Body of pancreas (tissue), 4 donors: Measurements from ENCODE around the gene CD209. TPM values are rescaled to one million over a fixed set of nuclear protein-coding genes. Genes with fewer than 3 reads are reported as not detected.

Source experiments
- ATAC-seq: fragments of 150-250 bp; one replicate; pipeline ENCODE4 v1.9.1; 2016
- DNase-seq, 4 donors: peaks; one replicate each; pipeline ENCODE4 v3.0.0-alpha.2; 2019
- H3K27ac ChIP-seq, 4 donors: fragments of 200-600 bp; sonication (generic); 1 replicate in 3 of 4; 2 replicates in 1 of 4; pipeline versions ENCODE4 v1.5.1 to v1.6.1; 2016 to 2019; ENCODE audit warnings: mild to moderate bottlenecking in 1 of 4, mixed read lengths in 1 of 4, moderate library complexity in 1 of 4
- H3K27me3 ChIP-seq, 2 donors: fragments of 200-600 bp; sonication (generic); one replicate each; pipeline ENCODE4 v1.6.0; 2016; ENCODE audit warnings: mild to moderate bottlenecking in 1 of 2
- H3K36me3 ChIP-seq, 2 donors: fragments of 200-600 bp; sonication (generic); replicated peaks in 1 of 2; 2 replicates each; pipeline ENCODE4 v1.5.1; 2016; ENCODE audit warnings: low read depth in 2 of 2; ENCODE audit not compliant: insufficient read depth in 1 of 2
- H3K4me1 ChIP-seq: fragments of 200-600 bp; sonication (generic); one replicate; pipeline ENCODE4 v1.6.0; 2016
- H3K4me3 ChIP-seq, 2 donors: fragments of 200-600 bp; sonication (generic); 1 replicate in 1 of 2; 2 replicates in 1 of 2; pipeline ENCODE4 v1.5.1; 2016 to 2019
- H3K9me3 ChIP-seq, 3 donors: fragments of 200-600 bp; sonication (generic); 1 replicate in 2 of 3; 2 replicates in 1 of 3; pipeline ENCODE4 v1.5.1; 2016
- POLR2A ChIP-seq, 3 donors: fragments of 450-650 bp; IDR thresholded peaks; one replicate each; pipeline ENCODE4 v1.6.1; 2016; ENCODE audit warnings: antibody characterized with exemption in 3 of 3, mild to moderate bottlenecking in 2 of 3
- WGBS, 2 donors: methylation state at CpG; one replicate each; pipeline ENCODE4 v1.1.5; 2017; 5-methylcytosine and 5-hydroxymethylcytosine counted together
- intact Hi-C: fragments of 100-400 bp; cut with DNase I; formaldehyde crosslinking; loops from one replicate; pipeline ENCODE4 v1.15.1; 2023
- total RNA-seq, 2 donors: library from RNA; depleted of rRNA; stranded (reverse); fragments of >200 nt; gene quantifications; one replicate each; pipeline ENCODE4 v1.1.0, GENCODE V29; 2016
- TF ChIP-seq, protein P1 (sequence below), 7 experiments: fragments of 450-650 bp in 4 of 7; fragments of 200-600 bp in 3 of 7; sonication (generic) in 3 of 7; IDR thresholded peaks; one replicate each; pipeline ENCODE4 v1.5.1; 2016 to 2019; ENCODE audit warnings: antibody characterized with exemption in 7 of 7

CD209 gene
- total RNA-seq, 2 donors from 2014 or later: 1.6 to 2.0 TPM

DNA sequence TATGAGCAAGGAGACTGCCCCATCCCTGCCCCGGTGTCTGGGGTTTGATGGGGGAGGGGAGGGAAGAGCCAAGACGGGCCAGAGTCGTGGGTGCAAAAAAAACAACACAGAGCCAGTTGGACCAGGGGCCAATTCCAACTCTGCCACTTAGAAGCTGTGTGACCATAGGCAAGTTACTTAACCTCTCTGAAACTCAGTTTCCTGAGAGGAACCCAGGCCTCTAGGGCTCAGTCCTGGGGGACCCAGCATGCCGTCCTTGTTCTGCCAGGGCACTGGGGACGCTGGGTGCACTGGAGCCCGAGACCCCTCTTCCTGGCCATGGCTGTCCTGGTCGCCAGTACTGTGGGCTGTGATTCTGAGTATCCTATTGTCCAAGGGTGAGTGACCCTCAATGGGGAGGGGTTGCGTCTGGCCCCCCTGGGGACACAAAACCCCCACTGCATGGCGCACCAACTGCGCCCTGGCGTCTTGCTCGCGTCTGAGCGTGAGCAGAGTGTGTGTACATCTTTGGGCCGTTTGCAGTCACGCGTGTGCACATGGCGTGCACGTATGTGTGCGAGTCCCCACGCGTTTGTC is 40.4 kb upstream of the CD209 start:
- H3K27me3 ChIP-seq: peaks cover 0 to 22% of the 10 kb centered on the region in 2 donors
- no peaks in the 10 kb centered on the region for H3K9me3 ChIP-seq
- H3K36me3 ChIP-seq: no peaks in the 10 kb centered on the region
- no peak overlapping the region for H3K27ac ChIP-seq
- 11 to 12% methylated on average over 3 to 17 of the region's 22 CpGs for WGBS, 2 donors
- TF ChIP-seq, protein P1, sequence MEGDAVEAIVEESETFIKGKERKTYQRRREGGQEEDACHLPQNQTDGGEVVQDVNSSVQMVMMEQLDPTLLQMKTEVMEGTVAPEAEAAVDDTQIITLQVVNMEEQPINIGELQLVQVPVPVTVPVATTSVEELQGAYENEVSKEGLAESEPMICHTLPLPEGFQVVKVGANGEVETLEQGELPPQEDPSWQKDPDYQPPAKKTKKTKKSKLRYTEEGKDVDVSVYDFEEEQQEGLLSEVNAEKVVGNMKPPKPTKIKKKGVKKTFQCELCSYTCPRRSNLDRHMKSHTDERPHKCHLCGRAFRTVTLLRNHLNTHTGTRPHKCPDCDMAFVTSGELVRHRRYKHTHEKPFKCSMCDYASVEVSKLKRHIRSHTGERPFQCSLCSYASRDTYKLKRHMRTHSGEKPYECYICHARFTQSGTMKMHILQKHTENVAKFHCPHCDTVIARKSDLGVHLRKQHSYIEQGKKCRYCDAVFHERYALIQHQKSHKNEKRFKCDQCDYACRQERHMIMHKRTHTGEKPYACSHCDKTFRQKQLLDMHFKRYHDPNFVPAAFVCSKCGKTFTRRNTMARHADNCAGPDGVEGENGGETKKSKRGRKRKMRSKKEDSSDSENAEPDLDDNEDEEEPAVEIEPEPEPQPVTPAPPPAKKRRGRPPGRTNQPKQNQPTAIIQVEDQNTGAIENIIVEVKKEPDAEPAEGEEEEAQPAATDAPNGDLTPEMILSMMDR (IDR thresholded peaks at IDR 0.05): no peak
- ATAC-seq: no peak
- H3K4me3 ChIP-seq: no peak overlapping the region
- DNase-seq: no peak
- intact Hi-C loops: no loop called here
- peaks cover 22% of the 10 kb centered on the region for H3K4me1 ChIP-seq

- Histone ChIP-seq H3K4me3 (no peak overlapping the region), H3K9me3 (no peaks in the 10 kb centered on the region), H3K27me3 (peaks cover 0 to 22% of the 10 kb centered on the region in 2 donors), H3K27ac (no peak overlapping the region), H3K4me1 (peaks cover 22% of the 10 kb centered on the region), H3K36me3 (no peaks in the 10 kb centered on the region)
- 4 to 22% methylated on average over 4 to 10 of the region's 10 CpGs for WGBS, 2 donors
- intact Hi-C loops: no loop called here
- peak; percentile 43 to 76 (median 62) for DNase-seq
- ATAC-seq: peak; percentile 81
- TF ChIP-seq POLR2A (IDR thresholded peaks at IDR 0.05): no peak
- TF ChIP-seq, protein P1 (IDR thresholded peaks at IDR 0.05): no peak
Observed at GRCh38 chr19:7787141-7787540, 39.8 kb upstream of the CD209 start.

- TF ChIP-seq, protein P1 (IDR thresholded peaks at IDR 0.05): no peak
- TF ChIP-seq POLR2A (IDR thresholded peaks at IDR 0.05): no peak
Observed at GRCh38 chr19:7784856-7785255, 37.5 kb upstream of the CD209 start.

GRCh38 chr19:7783991-7784423 is 36.7 kb upstream of the CD209 start:
- Histone ChIP-seq H3K9me3 (no peaks in the 10 kb centered on the region), H3K4me1 (peaks cover 15% of the 10 kb centered on the region), H3K27ac (no peak overlapping the region), H3K4me3 (no peak overlapping the region), H3K27me3 (peaks cover 0 to 10% of the 10 kb centered on the region in 2 donors), H3K36me3 (no peaks in the 10 kb centered on the region)
- no peak for ATAC-seq
- intact Hi-C loops: no loop called here
- peak in 1 of 4 donors; percentile 24 for DNase-seq
- 12 to 20% methylated on average over 8 of the region's 8 CpGs for WGBS, 2 donors
- TF ChIP-seq POLR2A (IDR thresholded peaks at IDR 0.05): no peak
- TF ChIP-seq, protein P1 (IDR thresholded peaks at IDR 0.05): no peak

More at GRCh38 chr19:7784856-7785255, 37.5 kb upstream of the CD209 start:
- no peak for DNase-seq
- no peak overlapping the region for H3K27ac ChIP-seq
- peaks cover 0 to 18% of the 10 kb centered on the region in 2 donors for H3K27me3 ChIP-seq
- H3K36me3 ChIP-seq: no peaks in the 10 kb centered on the region
- H3K4me3 ChIP-seq: no peak overlapping the region
- H3K4me1 ChIP-seq: peaks cover 22% of the 10 kb centered on the region
- H3K9me3 ChIP-seq: no peaks in the 10 kb centered on the region
- ATAC-seq: no peak
- intact Hi-C loops: no loop called here

- no peak overlapping the region for H3K4me3 ChIP-seq
- H3K36me3 ChIP-seq: no peaks in the 10 kb centered on the region
- DNase-seq (no peak), ATAC-seq (no peak)
- intact Hi-C loops: no loop called here
- H3K9me3 ChIP-seq: no peaks in the 10 kb centered on the region
- TF ChIP-seq POLR2A (IDR thresholded peaks at IDR 0.05): no peak
- TF ChIP-seq, protein P1 (IDR thresholded peaks at IDR 0.05): no peak
- 39% methylated on average over 12 of the region's 12 CpGs for WGBS, 2 donors
- H3K27me3 ChIP-seq: peaks cover 0 to 4% of the 10 kb centered on the region in 2 donors
- H3K4me1 ChIP-seq: no peaks in the 10 kb centered on the region
- H3K27ac ChIP-seq: no peak overlapping the region
Observed at GRCh38 chr19:7781157-7781556, 33.8 kb upstream of the CD209 start.
